Superior temporal gyrus (tissue), 1 donor: ENCODE data around the gene BICRA.
"Not testable (repeated sequence)": the region's sequence is repeated elsewhere in the genome, so short reads cannot be mapped to it uniquely, and the experiment has no call there.

Experiments
- DNase-seq: peaks from one replicate; pipeline ENCODE4 v3.0.0-alpha.2; 2016; ENCODE audit errors: extremely low spot score

Gene BICRA

GRCh38 chr19:47608969-47609905 is at the start of gene BICRA:
BICRA (plus strand) TSS chr19:47609134; CDS start chr19:47673575, 64,441 bp downstream.
- peak; percentile 70 for DNase-seq

DNA sequence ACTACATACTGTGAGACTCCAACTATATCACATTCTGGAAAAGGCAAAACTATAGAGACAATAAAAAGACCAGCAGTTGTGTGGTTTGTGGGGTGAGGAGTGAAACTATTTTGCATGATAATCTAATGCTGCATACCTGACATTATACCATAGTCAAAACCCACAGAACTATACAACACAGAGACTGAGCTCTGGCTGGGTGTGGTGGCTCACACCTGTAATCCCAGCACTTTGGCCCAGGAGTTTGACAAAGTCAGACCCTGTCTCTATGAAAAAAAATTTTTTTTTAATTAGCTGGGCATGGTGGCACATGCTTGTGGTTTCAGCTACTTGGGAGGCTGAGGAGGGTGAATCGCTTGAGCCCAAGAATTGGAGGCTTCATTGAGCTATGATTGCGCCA is 47.9 kb upstream of the BICRA start:
- DNase-seq: no peak

DNA sequence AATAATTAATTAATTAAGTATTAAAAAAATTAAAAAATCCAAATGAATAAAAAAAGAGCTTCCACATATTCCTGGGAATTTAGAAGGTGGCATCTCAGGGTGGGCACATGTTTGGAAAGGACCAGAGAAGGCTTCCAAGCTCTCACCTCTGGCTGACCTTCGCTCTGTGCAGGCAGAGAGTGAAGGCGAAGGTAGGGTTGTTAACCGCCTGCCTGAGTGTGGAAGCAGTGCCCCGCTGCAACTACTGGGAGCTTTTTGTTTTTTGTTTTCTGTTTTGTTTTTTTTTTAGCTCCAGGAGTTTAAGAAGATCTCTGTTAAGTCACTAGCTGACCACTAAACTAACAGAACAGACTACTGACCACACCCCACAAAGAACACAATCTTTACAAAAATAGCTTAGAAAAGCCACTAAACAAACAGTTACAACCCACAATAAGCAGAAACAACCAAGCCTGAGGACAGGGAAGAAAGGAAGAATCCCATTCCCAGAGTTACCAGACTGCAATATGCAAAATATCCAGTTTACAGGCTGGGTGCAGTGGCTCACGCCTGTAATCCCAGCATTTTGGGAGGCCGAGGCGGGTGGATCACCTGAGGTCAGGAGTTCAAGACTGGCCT is 47.4 kb upstream of the BICRA start:
- no peak for DNase-seq

DNA sequence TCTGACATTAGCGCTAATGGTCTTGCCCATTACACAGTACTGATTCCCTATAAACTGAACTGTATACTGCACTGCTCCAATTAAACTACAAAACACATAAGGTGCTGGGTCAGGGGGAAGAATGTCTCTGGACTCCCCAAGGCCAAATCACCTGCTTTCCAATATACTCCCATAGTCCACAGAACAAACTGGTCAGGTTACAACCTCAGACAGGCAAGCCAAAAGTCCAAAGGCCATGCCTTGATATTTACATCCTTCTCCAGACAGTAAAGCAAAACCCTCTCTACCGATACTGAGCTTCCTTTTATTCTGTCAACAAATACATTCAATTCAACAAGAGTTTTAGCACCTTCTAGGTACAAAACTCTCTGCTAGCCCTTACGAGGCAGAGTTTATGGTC is 44.9 kb upstream of the BICRA start:
- DNase-seq: no peak

DNA sequence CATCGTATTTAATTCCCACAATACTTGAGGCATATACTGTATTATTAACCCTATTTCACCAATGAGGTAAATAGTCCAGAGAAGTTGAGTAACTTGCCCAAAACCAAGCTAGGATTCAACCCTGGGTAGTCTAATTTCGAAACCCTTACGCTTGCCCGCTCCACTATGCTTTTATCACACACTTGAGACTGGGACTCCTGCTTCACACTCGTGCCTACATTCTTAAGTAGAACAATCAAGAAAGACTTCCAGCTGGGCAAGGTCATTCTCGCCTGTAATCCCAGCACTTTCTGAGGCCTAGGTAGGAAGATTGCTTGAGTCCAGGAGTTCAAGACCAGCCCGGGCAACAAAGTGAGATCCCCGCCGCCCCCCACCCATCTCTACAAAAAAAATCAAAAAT is 39.6 kb upstream of the BICRA start:
- DNase-seq: no peak

- no peak for DNase-seq
These were observed 36.3 kb upstream of the BICRA start for GRCh38 chr19:47572635-47573034.

- DNase-seq: peak; percentile 20
These were observed 35.6 kb upstream of the BICRA start, which contains the start of gene ZNF541 for GRCh38 chr19:47573071-47574026. ZNF541 (minus strand) TSS chr19:47573148; CDS start chr19:47555856, 17,292 bp downstream.

GRCh38 chr19:47580397-47580796 is 28.5 kb upstream of the BICRA start:
- no peak for DNase-seq

- DNase-seq: no peak
These were observed 27.2 kb upstream of the BICRA start for GRCh38 chr19:47581605-47582319.

DNA sequence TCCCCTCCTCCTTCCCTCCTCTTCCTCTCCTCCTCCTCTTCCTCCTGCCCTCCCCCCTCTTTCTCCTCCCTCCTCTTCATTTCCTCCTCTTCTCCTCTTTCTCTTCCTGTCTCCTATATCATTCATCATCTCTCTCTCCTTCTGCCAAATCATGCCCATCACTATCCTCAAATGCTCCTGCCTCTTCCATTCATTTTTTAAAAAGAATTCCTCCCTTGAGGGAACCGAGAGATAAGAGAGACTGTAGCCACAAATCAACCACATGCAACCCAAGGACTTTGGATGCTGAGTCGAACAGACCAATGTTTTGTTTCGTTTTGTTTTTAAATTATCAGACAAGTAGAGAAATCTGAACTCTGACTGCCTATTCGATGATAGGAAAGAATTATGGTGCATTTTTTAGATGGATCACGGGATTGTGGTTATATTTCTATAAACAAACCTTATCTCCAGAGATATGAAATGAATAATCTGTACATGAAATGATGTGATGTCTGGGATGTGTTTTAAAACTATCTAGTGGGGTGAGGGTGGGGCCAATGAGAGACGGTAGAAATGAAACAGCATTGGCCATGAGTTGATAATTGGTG is 26.5 kb upstream of the BICRA start:
- DNase-seq: no peak

DNA sequence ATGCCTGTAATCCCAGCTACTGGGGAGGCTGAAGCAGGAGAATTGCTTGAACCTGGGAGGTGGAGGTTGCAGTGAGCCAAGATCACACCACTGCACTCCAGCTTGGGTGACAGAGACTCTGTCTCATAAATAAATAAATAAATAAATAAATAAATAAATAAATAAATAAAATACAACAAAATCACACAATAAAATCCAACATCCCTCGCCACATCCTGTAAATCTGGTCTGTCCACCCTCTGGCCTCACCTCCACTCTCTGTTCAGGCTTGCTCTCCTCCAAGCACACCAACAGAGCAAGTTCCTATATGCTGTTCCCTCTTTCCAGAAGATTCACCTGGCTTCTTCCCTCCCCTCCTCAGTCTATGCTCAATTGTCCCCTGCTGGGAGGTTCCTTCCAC is 25.8 kb upstream of the BICRA start:
- DNase-seq: not testable (repeated sequence)

GRCh38 chr19:47587295-47587694 is 21.6 kb upstream of the BICRA start:
- no peak for DNase-seq

DNA sequence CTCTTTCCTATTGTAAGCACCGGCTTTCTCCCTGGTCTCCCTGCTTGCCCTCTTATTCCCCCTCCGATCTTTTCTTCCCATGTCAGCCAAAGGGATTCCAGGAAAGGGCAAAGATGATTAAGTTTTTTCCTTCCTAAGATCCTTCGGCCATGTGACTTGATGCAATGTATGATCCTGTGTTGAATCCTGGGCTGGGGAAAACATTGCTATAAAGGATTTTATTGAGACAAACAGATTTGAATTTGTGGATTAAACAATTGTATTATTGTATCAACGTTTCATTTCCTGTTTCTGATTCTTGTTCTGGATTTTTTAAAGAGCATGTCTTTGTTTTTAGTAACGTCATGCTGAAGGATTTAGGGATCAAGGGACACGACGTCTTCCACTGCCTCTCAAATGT is 19.1 kb upstream of the BICRA start:
- no peak for DNase-seq

DNA sequence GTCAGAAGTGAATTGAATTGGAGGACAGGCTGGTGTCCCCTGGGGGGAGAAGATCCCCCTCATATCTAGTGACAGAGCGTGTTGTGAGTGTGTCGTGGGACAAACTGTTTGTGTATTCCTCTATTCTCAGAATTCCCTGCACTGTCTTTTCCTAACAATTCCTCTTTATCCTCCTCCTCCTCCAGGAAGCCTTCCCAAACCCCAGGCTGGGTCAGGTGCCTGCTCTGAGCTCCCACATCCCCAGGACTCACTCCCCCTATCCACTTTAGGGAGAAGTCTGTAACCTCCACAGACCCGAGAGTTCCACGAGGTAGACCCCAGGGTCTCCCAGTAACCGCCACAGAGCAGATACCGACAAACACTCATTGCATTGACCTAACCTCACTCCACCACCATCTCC is 15.1 kb upstream of the BICRA start:
- DNase-seq: no peak

GRCh38 chr19:47595944-47596343 is 13.0 kb upstream of the BICRA start:
- DNase-seq: no peak

- peak; percentile 46 for DNase-seq
These were observed 10.3 kb upstream of the BICRA start for GRCh38 chr19:47598407-47599349.

DNA sequence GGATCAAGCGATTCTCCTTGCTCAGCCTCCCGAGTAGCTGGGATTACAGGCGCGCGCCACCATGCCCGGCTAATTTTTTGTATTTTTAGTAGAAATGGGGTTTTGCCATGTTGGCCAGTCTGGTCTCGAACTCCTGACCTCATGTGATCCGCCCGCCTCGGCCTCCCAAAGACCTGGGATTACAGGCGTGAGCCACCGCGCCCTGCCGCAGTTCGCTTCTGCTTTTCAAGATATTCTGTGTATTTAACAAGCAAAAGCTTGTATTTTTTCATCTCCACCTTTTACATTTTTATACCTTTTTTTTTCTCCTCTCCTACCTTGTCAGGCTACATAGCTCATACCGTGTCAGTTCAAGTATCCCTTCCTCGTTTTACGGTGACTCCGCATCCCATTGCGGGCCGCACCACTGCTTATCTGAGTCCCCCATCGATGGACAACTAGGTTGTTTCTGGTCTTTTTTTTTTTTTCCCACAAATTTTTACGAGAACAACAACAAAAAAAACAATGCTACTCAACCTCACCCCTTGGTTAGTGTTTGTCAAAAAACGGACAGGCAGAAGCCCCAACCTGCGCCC is 9.2 kb upstream of the BICRA start:
- DNase-seq: not testable (repeated sequence)

- peak; percentile 99 for DNase-seq
These were observed 8.4 kb upstream of the BICRA start for GRCh38 chr19:47600246-47601179.
